Keratinocyte (primary cell): ENCODE data around the gene POMC. TPM values are rescaled to one million over a fixed set of nuclear protein-coding genes. Genes with fewer than 3 reads are reported as not detected.
"Not testable (repeated sequence)": the region's sequence is repeated elsewhere in the genome, so short reads cannot be mapped to it uniquely, and the experiment has no call there.

Experiments used
- DNase-seq: peaks from one replicate; pipeline ENCODE4 v3.0.0-alpha.2; 2011; ENCODE audit warnings: low read depth, missing footprints, low spot score
- FAIRE-seq: peaks from 2 replicates; lab custom pipeline; 2011; peaks lifted over from hg19 to GRCh38; lab: Jason Lieb, UNC
- H2AFZ ChIP-seq: 2 replicates; pipeline ENCODE4 v1.6.0; 2012; ENCODE audit warnings: low read length, control low read depth, inconsistent platforms; ENCODE audit not compliant: control insufficient read depth
- H3K27ac ChIP-seq: 2 replicates; pipeline ENCODE4 v1.5.1; 2011; ENCODE audit warnings: low read length; ENCODE audit not compliant: control insufficient read depth, insufficient read depth
- H3K27me3 ChIP-seq: 3 replicates; pipeline ENCODE4 v1.6.0; 2011; ENCODE audit warnings: low read length; ENCODE audit not compliant: control insufficient read depth, insufficient read depth; ENCODE audit errors: extremely low read depth
- H3K36me3 ChIP-seq, 2 experiments: 2 replicates in 1 of 2; 3 replicates in 1 of 2; pipeline ENCODE4 v1.5.1; 2011; ENCODE audit warnings: low read length in 2 of 2, mild to moderate bottlenecking in 1 of 2; ENCODE audit not compliant: control insufficient read depth in 2 of 2, insufficient read depth in 2 of 2; ENCODE audit errors: extremely low read depth in 1 of 2
- H3K4me1 ChIP-seq: 3 replicates; pipeline ENCODE4 v1.5.1; 2011; ENCODE audit warnings: low read length; ENCODE audit not compliant: control insufficient read depth, insufficient read depth; ENCODE audit errors: extremely low read depth
- H3K4me2 ChIP-seq: 3 replicates; pipeline ENCODE4 v1.6.0; 2011; ENCODE audit warnings: low read depth, low read length; ENCODE audit not compliant: control insufficient read depth, insufficient read depth; ENCODE audit errors: extremely low read depth
- H3K4me3 ChIP-seq, 3 experiments: fragments of 200-600 bp in 1 of 3; sonication (generic) in 1 of 3; 2 replicates in 2 of 3; 3 replicates in 1 of 3; pipeline ENCODE4 v1.5.1; 2011 to 2016; ENCODE audit warnings: low read length in 3 of 3, mild to moderate bottlenecking in 3 of 3, control low read depth in 2 of 3, inconsistent platforms in 1 of 3, low read depth in 1 of 3, mixed read lengths in 1 of 3, mixed run types in 1 of 3, moderate library complexity in 1 of 3; ENCODE audit not compliant: control insufficient read depth in 2 of 3, insufficient read depth in 2 of 3; ENCODE audit errors: extremely low read depth in 1 of 3
- H3K79me2 ChIP-seq: 2 replicates; pipeline ENCODE4 v1.6.0; 2012; ENCODE audit warnings: low read length; ENCODE audit not compliant: control insufficient read depth, insufficient read depth
- H3K9ac ChIP-seq: 3 replicates; pipeline ENCODE4 v1.6.0; 2011; ENCODE audit warnings: low read length; ENCODE audit not compliant: control insufficient read depth, insufficient read depth; ENCODE audit errors: extremely low read depth
- H3K9me1 ChIP-seq: 3 replicates; pipeline ENCODE4 v1.6.0; 2011; ENCODE audit warnings: low read length; ENCODE audit not compliant: control insufficient read depth, insufficient read depth; ENCODE audit errors: extremely low read depth
- H3K9me3 ChIP-seq: 2 replicates; pipeline ENCODE4 v1.5.1; 2012; ENCODE audit warnings: low read depth, low read length; ENCODE audit not compliant: control insufficient read depth
- H4K20me1 ChIP-seq: 3 replicates; pipeline ENCODE4 v1.6.0; 2011; ENCODE audit warnings: low read length; ENCODE audit not compliant: control insufficient read depth, insufficient read depth; ENCODE audit errors: extremely low read depth
- CTCF ChIP-seq, 3 experiments: IDR thresholded peaks in 1 of 3; conservative IDR thresholded peaks in 1 of 3; optimal IDR thresholded peaks in 1 of 3; 2 replicates in 2 of 3; 3 replicates in 1 of 3; pipeline versions ENCODE3 to v1.5.1; 2011; ENCODE audit warnings: low read length in 3 of 3, mild to moderate bottlenecking in 3 of 3, moderate library complexity in 2 of 3, control low read depth in 1 of 3, inconsistent platforms in 1 of 3; ENCODE audit not compliant: insufficient read depth in 2 of 3; ENCODE audit errors: extremely low read depth in 1 of 3
- EZH2 ChIP-seq: IDR thresholded peaks from one replicate; pipeline ENCODE4 v1.6.1; 2012; ENCODE audit warnings: inconsistent platforms, mild to moderate bottlenecking, low read length, moderate library complexity
- dilution Hi-C: fragments of 300-500 bp; cut with MboI; formaldehyde crosslinking; loops from one replicate; pipeline ENCODE4 v1.7.0; 2020; ENCODE audit warnings: low sequenced_read_pairs; ENCODE audit not compliant: extremely low pct_ligation_motif_present
- polyA plus RNA-seq, 5 experiments: library from polyadenylated mRNA; depleted of rRNA in 3 of 5; stranded (reverse) in 3 of 5; stranded (forward) in 1 of 5; unstranded in 1 of 5; fragments of >200 nt; gene quantifications; 1 replicate in 1 of 5; 2 replicates in 3 of 5; 3 replicates in 1 of 5; pipeline versions ENCODE4 v1.2.1 to v1.2.3, GENCODE V29; 2011 to 2012; ENCODE audit warnings: missing spikeins in 2 of 5, low read depth in 1 of 5, low replicate concordance in 1 of 5

Gene POMC
- polyA plus RNA-seq, 1 donor (not counting 4 experiments of a cell fraction or from before 2014, with no cell fraction given): not detected

DNA sequence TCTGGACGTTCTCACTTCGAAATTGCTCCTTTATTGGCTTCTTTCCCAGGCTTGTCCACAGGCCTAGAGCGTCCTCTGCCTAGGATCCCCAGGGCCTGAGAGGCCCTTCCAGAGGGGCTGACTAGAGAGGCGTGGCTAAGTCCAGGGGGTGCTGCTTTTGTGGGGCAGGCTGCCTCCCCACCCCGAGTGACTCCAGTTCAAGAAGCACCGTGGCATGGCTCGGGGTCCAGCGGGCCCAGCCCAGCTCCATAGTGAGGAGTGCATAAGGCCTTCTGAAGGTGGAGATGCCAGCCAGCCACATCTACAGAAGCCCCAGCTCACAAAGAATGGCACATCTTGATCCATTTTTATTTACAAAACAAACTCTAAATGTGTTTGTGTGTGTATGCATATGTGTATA, 44.8 kb upstream of the POMC start:
- Histone ChIP-seq H3K4me1 (no peaks in the 10 kb centered on the region), H3K9ac (no peak overlapping the region), H3K4me2 (no peak overlapping the region), H3K9me1 (no peaks in the 10 kb centered on the region), H4K20me1 (no peaks in the 10 kb centered on the region), H3K36me3 (no peaks in the 10 kb centered on the region), H3K9me3 (no peaks in the 10 kb centered on the region), H3K79me2 (no peaks in the 10 kb centered on the region), H3K27ac (no peak overlapping the region), H2AFZ (no peak overlapping the region), H3K27me3 (no peaks in the 10 kb centered on the region), H3K4me3 (no peak overlapping the region)
- TF ChIP-seq CTCF (optimal IDR thresholded peaks at IDR 0.05 in 1 of 3, IDR thresholded peaks at IDR 0.05 in 1 of 3, conservative IDR thresholded peaks at IDR 0.05 in 1 of 3; ENCODE audit: extremely low read depth in 1 of 3, insufficient read depth in 2 of 3, low read length in 3 of 3): no peak
- TF ChIP-seq EZH2: no peak
- FAIRE-seq (no peak), DNase-seq (no peak)
- dilution Hi-C loops: no loop called here

DNA sequence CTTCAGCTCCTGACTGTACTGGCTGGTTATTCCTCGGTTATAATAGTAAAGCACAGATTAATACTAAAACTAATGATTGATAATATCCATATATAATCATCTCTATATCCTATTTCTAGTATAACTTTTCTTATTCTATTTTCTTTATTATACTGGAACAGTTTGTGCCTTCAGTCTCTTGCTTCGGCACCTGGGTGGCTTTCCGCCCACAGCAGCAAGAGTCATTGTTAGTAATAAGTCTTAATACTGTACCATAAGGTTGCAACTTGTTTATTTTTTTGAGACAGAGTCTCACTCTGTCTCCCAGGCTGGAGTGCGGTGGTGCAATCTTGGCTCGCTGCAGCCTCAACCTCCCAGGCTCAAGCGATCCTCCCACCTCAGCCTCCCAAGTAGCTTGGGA, 42.5 kb upstream of the POMC start:
- H3K4me3 ChIP-seq, FAIRE-seq, H3K27me3 ChIP-seq, H3K36me3 ChIP-seq, DNase-seq, dilution Hi-C loops, H4K20me1 ChIP-seq, H3K9me1 ChIP-seq, H3K4me1 ChIP-seq, H3K4me2 ChIP-seq, H3K79me2 ChIP-seq, H3K9me3 ChIP-seq, H3K27ac ChIP-seq, H3K9ac ChIP-seq, H2AFZ ChIP-seq: not testable (repeated sequence)

DNA sequence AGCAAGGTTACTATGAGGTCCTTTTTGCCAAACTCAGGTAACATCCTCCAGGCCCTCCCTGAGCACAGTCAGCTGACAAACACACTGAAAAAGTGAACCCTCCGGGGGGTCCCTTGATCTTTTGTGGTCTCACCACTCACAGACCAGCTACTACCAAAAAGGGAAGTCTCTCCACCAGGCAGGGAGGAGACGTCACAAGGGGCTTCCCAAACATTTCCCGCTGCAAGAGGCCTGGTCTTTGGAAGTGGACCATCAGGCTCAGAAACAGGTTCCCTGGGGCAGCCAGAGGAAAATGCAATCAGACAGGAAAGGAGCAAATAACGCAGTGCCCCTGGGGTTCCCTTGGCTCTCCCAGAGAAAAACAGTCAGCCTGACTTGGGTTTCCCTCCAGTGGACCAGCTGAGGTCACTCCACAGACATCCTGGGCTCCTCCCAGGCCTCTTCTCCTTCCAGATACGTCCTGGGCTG, 38.7 kb upstream of the POMC start:
- H3K4me1 ChIP-seq: no peaks in the 10 kb centered on the region
- no peaks in the 10 kb centered on the region for H3K27me3 ChIP-seq
- no peaks in the 10 kb centered on the region for H3K9me1 ChIP-seq
- H3K4me2 ChIP-seq: no peak overlapping the region
- H2AFZ ChIP-seq: no peak overlapping the region
- H3K36me3 ChIP-seq: no peaks in the 10 kb centered on the region
- DNase-seq (no peak), FAIRE-seq (no peak)
- no peaks in the 10 kb centered on the region for H3K9me3 ChIP-seq
- TF ChIP-seq CTCF (optimal IDR thresholded peaks at IDR 0.05 in 1 of 3, IDR thresholded peaks at IDR 0.05 in 1 of 3, conservative IDR thresholded peaks at IDR 0.05 in 1 of 3; ENCODE audit: extremely low read depth in 1 of 3, insufficient read depth in 2 of 3, low read length in 3 of 3) (no peak), EZH2 (no peak)
- no peak overlapping the region for H3K27ac ChIP-seq
- no peak overlapping the region for H3K9ac ChIP-seq
- dilution Hi-C loops: no loop called here
- no peak overlapping the region for H3K4me3 ChIP-seq
- H3K79me2 ChIP-seq: no peaks in the 10 kb centered on the region
- no peaks in the 10 kb centered on the region for H4K20me1 ChIP-seq
